Glutamatergic neuron (in vitro differentiated cells): ENCODE measurements around the gene RBM15B. TPM values are rescaled to one million over a fixed set of nuclear protein-coding genes. Genes with fewer than 3 reads are reported as not detected.

Source experiments
- DNase-seq: peaks from one replicate; pipeline ENCODE4 v3.0.0; 2022
- H3K27ac Mint-ChIP-seq: one replicate; pipeline ENCODE4 v1.8.0; 2020; ENCODE audit warnings: mild to moderate bottlenecking, mixed read lengths, inconsistent platforms; ENCODE audit not compliant: unreplicated experiment
- H3K27me3 Mint-ChIP-seq: one replicate; pipeline ENCODE4 v1.8.0; 2020; ENCODE audit warnings: mild to moderate bottlenecking, moderate library complexity, mixed read lengths, inconsistent platforms; ENCODE audit not compliant: unreplicated experiment
- H3K36me3 Mint-ChIP-seq: one replicate; pipeline ENCODE4 v1.8.0; 2020; ENCODE audit warnings: mild to moderate bottlenecking, mixed read lengths, inconsistent platforms; ENCODE audit not compliant: unreplicated experiment
- H3K4me1 Mint-ChIP-seq: one replicate; pipeline ENCODE4 v1.8.0; 2020; ENCODE audit warnings: mild to moderate bottlenecking, low read depth, mixed read lengths, inconsistent platforms; ENCODE audit not compliant: unreplicated experiment
- H3K4me3 Mint-ChIP-seq: one replicate; pipeline ENCODE4 v1.8.0; 2020; ENCODE audit warnings: mild to moderate bottlenecking, mixed read lengths, inconsistent platforms; ENCODE audit not compliant: unreplicated experiment
- H3K9me3 Mint-ChIP-seq: one replicate; pipeline ENCODE4 v1.8.0; 2020; ENCODE audit warnings: mild to moderate bottlenecking, moderate library complexity, mixed read lengths, inconsistent platforms; ENCODE audit not compliant: unreplicated experiment
- CTCF ChIP-seq: fragments of 200-600 bp; sonication (generic); IDR thresholded peaks from one replicate; pipeline ENCODE4 v1.5.0; 2021; ENCODE audit not compliant: partially characterized antibody, unreplicated experiment
- total RNA-seq: library from RNA; stranded (reverse); fragmentation: NEBNext Ultra II Directional; extraction: Animal tissue kit (Norgen Biotek cat#: 25700); gene quantifications from one replicate; pipeline ENCODE4 v1.2.1, GENCODE V29; 2021; ENCODE audit not compliant: unreplicated experiment

The RBM15B gene
- total RNA-seq, 1 donor from 2014 or later = 52.5 TPM

GRCh38 chr3:51393564-51393963 lies 2.5 kb downstream of the RBM15B start:
- H3K4me1 Mint-ChIP-seq = peaks cover 30% of the 10 kb centered on the region
- H3K36me3 Mint-ChIP-seq = peaks cover 14% of the 10 kb centered on the region
- peak overlapping the region; percentile 64 for H3K4me3 Mint-ChIP-seq
- no peak for DNase-seq
- peaks cover 5% of the 10 kb centered on the region for H3K27me3 Mint-ChIP-seq
- no peak overlapping the region for H3K27ac Mint-ChIP-seq
- TF ChIP-seq CTCF = no peak
- H3K9me3 Mint-ChIP-seq = peaks cover 12% of the 10 kb centered on the region

GRCh38 chr3:51394541-51394940 lies 3.5 kb downstream of the RBM15B start:
- H3K4me3 Mint-ChIP-seq = peak overlapping the region; percentile 64
- no peak for DNase-seq
- H3K4me1 Mint-ChIP-seq = peaks cover 25% of the 10 kb centered on the region
- H3K27ac Mint-ChIP-seq = no peak overlapping the region
- H3K36me3 Mint-ChIP-seq = peaks cover 14% of the 10 kb centered on the region
- peaks cover 5% of the 10 kb centered on the region for H3K27me3 Mint-ChIP-seq
- H3K9me3 Mint-ChIP-seq = peaks cover 12% of the 10 kb centered on the region
- TF ChIP-seq CTCF = no peak

GRCh38 chr3:51395493-51396213 lies 4.6 kb downstream of the RBM15B start:
- Mint-ChIP-seq H3K27me3 (peaks cover 5% of the 10 kb centered on the region), H3K4me1 (peaks cover 25% of the 10 kb centered on the region), H3K27ac (peak overlapping the region; percentile 1), H3K36me3 (peaks cover 14% of the 10 kb centered on the region), H3K9me3 (peaks cover 10% of the 10 kb centered on the region), H3K4me3 (no peak overlapping the region)
- TF ChIP-seq CTCF = no peak
- no peak for DNase-seq

GRCh38 chr3:51396401-51396800 lies 5.3 kb downstream of the RBM15B start:
- H3K9me3 Mint-ChIP-seq = peaks cover 8% of the 10 kb centered on the region
- no peak for TF ChIP-seq CTCF
- H3K27me3 Mint-ChIP-seq = peaks cover 5% of the 10 kb centered on the region
- H3K4me3 Mint-ChIP-seq = peak overlapping the region; percentile 15
- peaks cover 14% of the 10 kb centered on the region for H3K36me3 Mint-ChIP-seq
- peak overlapping the region; percentile 75 for H3K27ac Mint-ChIP-seq
- peaks cover 25% of the 10 kb centered on the region for H3K4me1 Mint-ChIP-seq
- no peak for DNase-seq

- H3K4me3 Mint-ChIP-seq = no peak overlapping the region
- peaks cover 14% of the 10 kb centered on the region for H3K36me3 Mint-ChIP-seq
- DNase-seq = no peak
Measured at GRCh38 chr3:51397392-51397791, 6.3 kb downstream of the RBM15B start.

More at GRCh38 chr3:51397392-51397791, 6.3 kb downstream of the RBM15B start:
- peaks cover 7% of the 10 kb centered on the region for H3K9me3 Mint-ChIP-seq
- peaks cover 25% of the 10 kb centered on the region for H3K4me1 Mint-ChIP-seq
- peak overlapping the region; percentile 65 for H3K27ac Mint-ChIP-seq
- H3K27me3 Mint-ChIP-seq = peaks cover 7% of the 10 kb centered on the region
- TF ChIP-seq CTCF = no peak
